ENCODE data around the gene PLAGL1.
A peak's percentile ranks its signal among the peaks of the same experiment; 100 is the strongest.

Gene PLAGL1

DNA sequence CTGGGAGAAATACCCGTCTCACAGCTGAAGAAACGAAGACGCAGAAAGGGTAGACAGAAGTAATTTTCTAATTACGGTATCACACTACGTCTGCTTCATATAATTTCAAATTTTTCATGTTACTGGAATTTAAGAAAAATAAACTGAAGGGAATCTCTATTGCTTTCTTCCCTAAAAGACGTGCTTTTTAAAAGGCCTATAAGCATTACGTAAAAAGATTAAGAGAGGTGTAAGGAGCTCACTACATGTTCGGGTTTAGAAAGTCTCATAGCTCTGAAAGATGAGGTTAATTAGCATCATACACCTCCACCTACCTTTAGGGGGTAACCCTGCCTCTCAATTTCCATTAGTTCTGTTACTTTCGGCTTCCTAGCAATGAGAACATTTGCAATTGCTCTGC is 787 bp upstream of the PLAGL1 start:
- no peak for DNase-seq

DNA sequence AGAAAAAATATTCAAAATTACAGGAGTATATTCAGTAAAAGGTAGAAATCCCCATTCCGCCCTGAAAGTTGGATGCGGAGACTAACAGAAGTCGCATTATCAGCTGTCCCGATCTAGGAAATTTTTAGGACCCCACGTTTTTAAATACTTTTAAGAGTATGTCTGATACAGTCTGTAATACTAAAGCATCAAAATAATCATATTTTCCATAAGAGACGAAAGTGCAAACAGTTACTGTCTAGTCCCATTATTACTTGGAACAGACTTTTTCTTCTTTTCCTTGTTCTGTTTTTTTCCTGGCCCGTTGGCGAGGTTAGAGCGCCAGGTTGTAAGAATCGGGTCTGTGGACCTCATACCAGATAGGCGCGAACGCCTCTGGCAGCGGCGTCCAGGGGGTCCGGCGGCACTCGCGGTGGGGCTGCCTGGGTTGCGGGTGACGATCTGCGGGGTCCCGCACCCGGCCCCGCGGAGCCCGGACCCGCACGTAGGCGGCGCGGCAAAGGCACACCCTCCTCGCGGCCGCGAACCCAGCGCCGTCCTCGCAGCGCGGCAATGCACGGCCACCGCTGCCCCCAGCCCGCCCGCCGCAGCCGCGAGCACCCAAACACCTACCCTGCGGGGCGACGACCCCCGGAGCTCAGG is 460 bp downstream of the PLAGL1 start:
- DNase-seq: peak; percentile 12

DNA sequence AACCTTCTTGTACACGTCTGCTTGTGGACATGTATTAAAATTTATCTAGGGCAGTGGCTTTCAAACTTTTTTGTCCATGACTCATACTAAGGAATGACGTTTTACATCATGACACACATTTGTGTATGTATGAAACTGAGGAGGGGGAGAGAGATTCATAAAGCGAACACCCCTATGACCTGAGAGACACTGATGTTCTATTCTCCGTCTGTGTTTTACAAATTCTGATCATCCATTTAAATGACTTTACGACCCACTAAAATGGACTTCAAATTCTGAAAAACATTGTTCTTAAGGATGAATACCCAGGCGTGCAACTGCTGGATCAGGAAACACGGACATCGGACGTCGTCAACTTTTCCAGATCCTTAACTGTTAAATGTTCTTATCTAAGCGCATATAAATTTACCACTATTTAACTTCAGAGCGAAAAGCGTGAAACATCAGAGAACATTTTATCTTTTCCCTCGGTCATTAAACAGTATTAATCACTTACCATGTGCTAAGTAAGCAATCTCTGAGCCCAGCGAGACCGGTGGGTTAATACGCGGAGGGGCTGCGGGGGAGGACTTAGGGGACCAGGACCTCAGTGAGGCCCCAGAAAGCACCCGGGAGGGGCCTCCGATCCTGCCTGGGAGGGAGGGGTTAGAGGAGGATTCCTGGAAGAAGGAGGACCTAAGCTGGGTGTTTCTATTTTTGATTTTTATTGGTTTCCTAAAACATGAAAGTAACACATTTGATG is 1.2 kb downstream of the PLAGL1 start:
- peak; percentile 10 for DNase-seq

DNA sequence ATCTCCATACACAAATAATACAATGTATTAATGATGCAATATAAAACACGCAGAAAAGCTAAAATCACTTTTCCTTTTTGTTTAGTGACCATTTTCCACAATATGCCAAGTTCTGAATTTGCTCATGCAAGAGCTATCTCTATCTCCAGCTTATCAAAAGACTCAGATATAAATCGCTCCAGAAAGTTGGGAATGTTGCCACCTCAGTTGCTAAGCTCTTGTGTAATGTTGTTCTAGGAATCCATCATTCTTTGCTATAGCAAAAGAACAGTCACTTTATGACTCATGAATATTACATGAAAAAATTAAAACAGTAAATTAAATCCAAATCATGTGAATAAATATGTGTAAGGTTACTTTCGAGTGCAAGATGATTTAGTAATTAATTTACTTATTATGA is 8.7 kb downstream of the PLAGL1 start:
- DNase-seq: no peak

DNA sequence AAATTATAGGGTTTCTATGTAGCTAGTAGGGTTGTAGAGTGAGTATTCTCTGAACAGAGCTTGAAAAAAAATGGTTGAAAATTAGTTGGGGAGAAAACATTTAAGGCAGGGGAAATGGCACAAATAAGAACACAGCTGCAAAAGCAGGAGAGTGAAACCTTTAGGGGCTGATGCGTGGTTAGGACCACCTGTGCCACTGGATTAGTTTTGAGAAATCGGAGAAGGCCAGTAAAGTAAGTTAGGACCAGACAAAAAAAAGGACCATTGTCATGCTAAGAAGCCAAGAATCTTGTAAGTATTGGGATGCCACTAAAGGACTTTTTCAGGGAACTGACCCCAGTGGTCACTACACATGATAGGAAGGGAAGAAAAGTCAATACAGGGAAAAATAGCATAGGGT is 9.4 kb downstream of the PLAGL1 start:
- no peak for DNase-seq

DNA sequence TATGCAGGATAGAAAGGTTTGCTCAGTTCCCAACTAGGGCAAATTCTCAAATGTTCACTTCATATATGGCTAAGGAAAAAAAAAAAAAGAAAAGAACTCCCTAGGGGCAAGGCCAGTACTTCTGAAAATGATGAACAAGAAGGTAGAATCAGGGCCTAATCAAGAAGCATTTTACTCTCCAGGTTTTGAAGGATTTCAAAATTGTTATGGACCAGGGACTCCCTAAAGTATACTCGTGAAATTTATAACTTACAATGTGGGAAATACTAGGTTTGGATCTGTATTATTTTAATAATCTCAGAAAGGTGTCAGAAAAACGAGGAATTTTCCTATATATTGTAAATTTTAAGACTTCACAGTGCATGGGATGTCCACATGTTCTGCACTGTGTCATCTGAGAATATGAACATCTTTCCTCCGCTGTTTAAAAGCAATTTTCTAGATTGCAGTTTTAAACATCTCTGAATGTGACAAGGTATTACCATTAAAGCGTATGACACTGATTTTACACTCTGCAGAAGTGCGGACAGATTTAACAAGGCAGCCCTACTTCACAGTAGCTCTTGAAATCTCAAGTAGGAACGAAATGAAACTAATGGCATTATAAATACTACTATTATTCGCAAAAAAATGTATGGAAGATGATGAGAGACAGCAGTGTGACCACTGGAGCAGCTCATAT is 14.0 kb downstream of the PLAGL1 start:
- no peak for DNase-seq

DNA sequence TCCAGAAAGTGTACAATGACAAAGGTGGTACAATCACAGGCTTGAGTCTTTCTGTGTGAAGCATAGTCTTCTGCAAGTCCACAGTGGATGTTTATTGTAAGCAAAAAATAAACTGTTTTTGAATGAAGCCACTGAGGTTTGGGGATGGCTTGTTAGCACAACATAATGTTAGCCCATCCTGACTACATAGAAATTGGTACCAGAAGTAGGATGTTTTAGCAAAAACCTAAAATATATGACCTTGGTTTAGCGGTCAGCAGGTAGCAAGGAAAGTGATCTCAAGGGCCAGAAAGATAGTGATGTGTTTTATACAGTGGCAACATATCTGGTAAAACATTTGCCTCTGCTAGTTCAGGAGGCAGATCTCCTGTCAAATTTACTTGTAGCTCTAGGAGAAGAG is 15.8 kb downstream of the PLAGL1 start:
- DNase-seq: no peak

DNA sequence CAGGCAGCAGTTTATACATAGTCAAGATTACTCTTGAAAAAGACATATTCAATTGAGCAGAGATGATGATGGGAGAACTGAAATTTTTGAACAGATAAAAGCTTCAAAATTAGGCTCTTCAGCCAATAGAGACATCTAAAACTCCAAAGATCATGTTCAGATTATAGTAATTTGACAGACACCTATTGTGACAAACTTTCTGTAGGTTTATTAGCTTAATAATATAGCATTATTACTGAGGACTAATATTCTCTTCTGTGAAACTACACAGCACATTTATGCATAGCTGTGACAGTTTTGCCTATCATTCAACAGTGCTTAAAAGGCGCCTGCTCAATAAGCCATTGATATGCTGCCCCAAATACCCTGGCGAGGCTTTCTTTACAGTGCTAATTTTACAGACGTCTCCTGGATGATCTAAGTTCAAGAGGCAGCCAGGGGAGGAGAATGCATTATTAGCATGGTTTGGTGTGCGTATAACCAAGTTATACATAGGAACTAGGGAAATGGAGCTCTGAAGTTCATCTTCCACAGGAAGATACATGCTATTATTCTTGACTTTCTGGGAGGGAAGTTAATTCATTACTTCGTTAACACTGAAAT is 21.5 kb downstream of the PLAGL1 start:
- DNase-seq: no peak

DNA sequence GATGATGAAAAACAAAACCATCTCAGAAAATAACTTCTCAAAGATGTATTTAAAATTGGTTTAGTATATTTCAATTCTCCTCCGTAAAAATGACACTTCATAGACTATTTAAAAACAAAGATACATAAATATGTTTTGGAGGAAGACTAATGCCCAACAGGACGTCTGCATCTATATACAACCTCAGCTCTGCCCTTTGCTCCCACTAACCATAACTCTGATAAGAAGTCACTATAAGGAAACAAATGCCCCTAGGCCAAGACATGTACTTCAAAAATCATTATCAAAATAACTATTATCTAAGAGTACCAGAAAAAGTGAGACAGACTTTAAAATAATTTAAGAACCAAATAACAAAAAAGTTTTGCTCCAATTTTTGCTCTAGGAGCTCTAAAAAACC is 23.4 kb downstream of the PLAGL1 start:
- DNase-seq: no peak

DNA sequence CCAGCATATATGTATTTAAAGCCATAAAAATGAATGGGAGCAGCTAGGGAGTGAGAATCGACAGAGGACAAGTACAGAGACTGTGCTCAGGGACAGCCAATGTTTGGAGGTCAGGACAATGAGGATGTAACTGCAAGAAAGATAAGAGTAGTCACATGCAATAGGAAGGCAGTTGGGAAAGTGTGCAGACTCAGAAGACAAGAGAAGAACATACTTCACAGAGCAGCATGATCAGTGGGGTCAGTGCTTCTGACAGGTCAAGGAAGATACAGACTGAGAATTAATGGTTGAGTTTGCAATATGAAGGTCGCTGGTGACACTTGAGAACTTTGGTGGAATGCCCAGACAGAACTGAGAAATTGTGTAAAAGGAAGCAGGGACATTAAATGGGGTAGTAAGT is 25.1 kb downstream of the PLAGL1 start:
- DNase-seq: no peak

DNA sequence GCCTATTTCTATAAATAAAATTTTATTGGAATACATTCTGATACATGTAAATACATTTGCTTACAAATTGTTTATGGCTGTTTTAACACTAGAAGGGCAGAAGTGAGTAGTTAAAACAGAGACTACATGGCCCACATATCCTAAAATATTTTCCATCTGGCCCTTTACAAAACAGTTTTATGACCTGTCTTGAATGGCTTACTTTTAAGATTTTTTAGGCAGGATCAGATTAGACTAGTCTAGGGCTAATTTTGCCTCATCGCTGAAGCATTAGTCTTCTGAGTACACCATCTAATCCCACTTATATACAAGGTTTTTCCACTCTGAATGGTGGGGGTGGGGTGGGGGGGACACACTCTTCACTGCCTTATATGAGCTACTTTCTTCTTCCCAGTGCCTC is 27.1 kb downstream of the PLAGL1 start:
- DNase-seq: no peak

DNA sequence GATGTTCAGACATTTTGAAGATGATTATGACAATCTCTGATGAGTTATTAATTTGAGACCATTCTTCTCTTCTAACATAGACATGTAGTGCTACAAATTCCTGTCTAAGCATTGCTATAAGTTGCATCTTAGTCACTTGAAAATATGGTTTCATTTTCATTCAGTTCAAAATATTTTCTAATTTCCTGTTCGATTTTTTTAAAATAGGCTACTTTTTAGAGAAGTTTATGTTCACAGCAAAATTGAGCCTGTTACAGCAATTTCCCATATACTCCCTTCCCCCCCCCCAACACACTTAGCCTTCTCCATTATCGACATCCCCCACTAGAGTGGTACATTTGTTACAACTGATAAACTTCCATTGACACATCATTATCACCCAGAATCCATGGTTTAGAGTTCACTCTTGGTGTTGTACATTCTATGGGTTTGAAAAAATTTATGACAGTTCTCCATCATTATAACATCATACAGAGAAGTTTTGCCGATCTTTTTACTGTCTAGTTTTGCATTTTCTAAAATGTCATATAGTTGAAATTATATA is 31.2 kb downstream of the PLAGL1 start:
- peak; percentile 20 for DNase-seq

DNA sequence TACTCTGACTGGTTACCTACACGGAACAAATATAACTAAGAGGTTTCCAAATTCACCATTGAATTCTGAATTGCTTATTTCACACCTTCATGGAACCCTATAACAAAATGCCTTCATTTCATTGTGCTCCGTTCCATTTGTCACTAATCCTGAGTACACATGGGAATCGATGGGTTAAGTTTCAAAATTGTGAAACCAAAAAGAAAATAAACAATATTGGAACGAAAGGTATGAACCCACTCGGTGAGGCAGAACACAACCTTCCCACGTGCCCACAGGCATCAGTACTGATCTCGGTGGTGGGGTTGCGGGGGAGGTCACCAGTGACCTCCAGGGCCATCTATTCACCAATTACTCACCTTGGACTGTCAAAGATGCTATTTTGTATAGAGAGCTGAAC is 34.0 kb downstream of the PLAGL1 start:
- no peak for DNase-seq

DNA sequence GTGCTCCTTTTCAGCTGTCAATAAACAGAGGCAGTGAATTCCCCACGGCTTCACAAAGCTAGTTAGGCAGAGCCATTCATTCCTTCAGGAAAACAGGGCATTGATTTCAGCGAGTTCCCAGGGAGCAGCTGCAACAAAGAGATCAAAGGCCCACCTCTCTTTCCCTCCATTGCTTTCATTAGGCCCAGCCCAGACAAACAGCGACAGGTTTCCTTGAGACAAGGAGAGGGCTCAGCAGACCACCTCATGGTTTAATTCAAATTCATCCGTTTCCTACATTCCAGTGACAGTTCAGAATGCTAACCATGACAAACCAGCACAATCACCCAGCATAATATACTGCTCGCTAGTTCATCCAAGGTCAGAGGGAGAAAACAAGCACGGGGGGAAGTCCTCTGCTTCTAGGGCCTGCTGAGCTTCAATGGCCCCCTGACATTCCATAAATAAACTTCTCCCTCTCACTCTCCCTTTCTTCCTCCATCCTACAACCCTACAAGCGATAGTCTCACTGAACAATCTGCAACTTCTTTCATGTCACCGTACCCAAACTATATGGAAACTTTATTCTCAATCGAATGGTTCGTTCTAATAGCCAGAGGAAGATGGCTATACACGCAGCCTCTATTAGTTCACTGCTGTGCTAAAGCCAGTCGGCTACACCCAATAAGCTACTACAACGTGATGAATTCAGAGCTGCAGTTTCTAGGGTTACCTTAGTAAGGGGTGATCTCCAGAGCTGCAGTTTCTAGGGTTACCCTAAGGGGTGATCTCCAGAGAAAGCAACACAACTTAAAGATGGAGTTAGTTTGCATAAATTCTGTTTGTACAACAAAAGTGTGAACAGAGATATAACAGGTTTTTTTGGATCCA is 34.7 kb downstream of the PLAGL1 start:
- no peak for DNase-seq

DNA sequence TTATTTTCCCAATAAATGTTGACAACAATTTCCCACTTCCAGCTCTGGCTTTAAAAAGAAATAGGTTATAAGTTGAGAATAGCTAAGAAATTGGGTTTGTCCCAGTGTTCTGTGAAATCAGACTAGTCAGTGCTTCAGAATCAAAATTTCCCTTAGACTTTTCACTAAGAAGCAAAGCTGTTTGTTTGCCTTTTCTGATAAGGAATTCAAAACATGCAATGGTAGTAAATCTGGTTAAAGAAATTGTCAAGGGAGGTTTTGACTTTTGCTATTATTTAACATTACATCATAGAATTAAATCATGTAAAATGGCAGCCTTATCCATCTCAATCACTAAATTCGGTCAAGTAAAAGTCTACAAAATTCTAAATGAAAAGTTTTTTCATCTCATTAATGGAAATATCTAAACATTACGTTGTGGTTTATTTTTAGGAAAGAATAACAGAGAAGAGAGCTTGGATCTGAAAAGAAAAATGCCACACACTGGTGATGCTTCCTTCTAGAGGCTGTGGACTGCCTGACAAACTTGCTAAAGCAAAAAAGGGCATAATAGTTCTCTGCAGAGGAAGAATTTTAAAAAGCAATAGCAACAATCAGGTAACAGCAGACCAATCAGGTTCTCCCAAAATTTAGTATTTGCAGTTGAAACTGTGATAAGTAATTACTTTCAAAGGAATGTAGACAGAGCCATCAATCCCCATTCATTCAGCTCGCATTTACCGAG is 36.4 kb downstream of the PLAGL1 start:
- no peak for DNase-seq

DNA sequence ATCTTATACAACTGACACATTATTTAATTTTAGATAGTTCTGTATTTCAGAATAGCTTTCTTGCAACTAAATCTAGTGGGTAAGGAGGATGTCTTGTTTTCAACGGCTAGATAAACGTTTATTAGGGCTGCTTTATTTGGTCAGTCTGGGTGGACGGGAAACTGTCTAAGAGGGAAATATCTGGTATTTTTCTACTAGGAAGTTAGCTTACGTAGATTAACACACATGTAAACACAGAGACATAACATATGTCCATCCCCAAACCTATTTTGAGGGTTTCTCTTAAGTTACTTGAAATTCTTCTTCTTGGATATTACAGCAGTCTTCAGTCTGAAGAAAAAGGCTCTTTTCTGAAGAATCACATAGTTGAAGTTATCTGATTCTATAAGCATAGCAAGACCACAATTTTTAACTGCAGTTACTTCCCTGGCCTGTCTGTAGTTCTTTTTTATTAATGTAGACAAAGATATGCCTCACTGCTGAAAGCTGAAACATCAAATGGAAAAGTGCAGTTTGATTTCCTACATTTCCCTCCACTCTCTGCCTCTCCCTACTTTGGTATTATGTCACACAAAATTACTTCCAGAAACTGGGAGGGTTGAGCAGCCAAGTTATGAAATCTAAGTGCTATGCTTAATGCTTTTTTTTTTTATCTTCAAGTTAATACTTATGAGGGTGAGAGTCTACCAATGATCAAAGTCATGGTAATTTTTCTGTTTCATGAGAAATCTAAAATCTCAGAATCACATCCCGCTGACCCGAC is 37.4 kb downstream of the PLAGL1 start:
- no peak for DNase-seq

DNA sequence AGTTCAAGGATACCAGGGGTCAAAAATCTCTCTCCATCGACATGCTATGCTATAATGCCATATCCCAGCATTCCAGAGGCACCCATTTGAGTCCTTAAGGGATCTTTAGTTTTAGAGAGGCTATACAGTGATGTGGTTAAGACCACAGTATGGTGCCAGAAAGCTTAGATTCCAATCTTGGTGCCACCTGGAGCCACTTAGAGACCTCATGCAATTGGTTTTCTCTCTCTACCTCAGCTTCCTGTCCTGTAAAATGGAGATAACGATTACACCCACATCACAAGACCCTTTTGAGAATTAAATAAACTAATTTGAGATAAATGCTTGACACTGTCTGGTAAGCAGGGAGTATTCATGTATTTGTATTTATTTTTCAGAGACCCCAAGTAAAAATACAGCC is 39.0 kb downstream of the PLAGL1 start:
- DNase-seq: no peak

DNA sequence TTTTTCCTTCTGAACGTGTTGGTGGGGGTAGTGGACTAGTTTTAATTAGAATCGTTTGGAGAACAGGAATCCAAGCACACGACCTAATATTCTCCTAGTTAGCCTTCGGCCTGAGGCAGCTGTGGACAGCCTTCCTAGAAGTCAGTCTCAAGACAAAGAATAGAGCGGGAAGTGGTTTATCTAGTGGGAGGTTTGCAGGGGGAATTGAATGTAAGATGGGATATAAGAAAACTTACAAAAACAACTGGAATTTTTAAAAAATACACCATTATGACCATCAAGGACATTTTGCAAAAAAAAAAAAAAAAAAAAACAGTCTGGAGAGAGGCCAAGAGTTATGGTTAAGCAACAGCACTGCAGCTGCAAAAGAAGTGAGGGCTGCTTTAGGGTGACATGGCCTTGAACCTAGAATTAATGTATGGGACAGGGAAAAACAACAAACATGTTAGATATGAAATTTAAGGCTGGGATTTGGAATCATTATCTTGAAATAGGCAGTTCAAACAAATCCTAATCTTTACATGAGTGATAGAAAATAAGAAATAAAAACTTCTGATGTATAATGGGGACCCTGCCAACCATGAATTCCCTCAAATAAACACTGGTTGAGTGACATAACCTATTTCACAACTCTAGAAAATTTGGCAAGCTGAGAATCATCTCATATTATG is 40.2 kb downstream of the PLAGL1 start:
- DNase-seq: no peak

DNA sequence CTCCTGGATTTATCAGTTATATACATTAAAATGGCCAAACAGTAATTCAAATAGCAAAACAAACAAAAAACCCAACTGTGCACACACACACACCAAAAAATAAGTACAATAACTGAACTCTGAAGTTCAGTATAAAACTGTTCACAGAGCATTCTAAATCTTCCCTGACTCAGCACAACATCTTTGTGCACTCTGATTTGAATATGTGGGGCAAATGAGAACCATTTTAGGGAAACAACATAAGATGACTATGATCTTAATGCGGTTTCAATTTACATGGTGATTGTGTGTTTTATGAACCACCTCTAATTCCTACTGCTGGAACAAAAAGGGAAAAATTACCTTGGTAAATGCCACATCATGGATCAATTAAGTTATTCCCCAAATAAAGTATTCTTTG is 41.7 kb downstream of the PLAGL1 start:
- DNase-seq: peak; percentile 43

DNA sequence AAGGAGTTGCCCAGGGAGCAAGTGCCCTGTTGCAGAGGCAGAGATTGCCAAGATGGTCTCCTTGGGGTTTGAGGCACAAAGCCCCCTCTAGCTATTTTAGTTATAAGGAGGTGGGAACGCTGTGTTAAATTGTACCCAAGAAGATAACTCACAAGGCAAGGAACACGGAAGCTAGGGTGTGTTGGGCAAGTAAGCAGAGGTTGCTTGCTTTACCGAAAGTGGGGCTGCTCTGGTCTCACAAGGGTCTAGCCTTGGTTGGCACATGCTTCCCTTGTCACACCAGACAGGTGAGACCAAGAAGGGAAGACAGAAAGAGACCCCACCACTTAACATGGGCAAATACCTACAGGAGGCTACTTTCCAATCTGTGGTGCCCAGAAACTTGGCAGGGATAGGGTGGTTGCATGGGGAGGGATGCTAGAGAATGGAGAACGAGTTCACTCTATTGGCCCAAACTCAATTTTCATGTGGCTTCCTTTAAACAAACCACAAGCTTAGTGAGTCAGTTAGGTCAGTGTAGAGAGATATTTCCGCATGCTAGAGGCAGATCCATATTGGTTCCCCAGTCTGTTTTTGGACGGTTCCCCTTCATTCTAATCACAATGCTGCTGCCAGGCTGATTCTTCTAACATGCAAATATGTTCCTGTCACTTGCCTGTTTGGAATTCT is 42.4 kb downstream of the PLAGL1 start:
- DNase-seq: peak; percentile 65

All from suppressor macrophage treated with lipopolysaccharide for 4 hours (primary cell).